Panc1 (cell line): ENCODE data around the gene FTO. TPM values are rescaled to one million over a fixed set of nuclear protein-coding genes. Genes with fewer than 3 reads are reported as not detected.

ENCODE experiments used
- ATAC-seq: fragments of 200-7000 bp; cut with Tn5 transposase; 2 replicates; pipeline ENCODE4 v1.9.1; 2020; ENCODE audit warnings: mild to moderate bottlenecking, moderate library complexity
- BruUV-seq: library from RNA; stranded (reverse); fragments of 400-500 nt; replicated peaks from 2 replicates; lab custom pipeline; 2021; lab: Mats Ljungman, UMichigan
- CTCF ChIA-PET: fragments of 300-600 bp; sonication (Branson Sonifier 250); formaldehyde crosslinking; loops from one replicate; lab custom pipeline; 2022; ENCODE audit warnings: antibody characterized with exemption; lab: Charles Lee
- POLR2A ChIA-PET: fragments of 300-600 bp; sonication (Branson Sonifier 250); formaldehyde crosslinking; loops from one replicate; lab custom pipeline; 2022; ENCODE audit warnings: antibody characterized with exemption; lab: Charles Lee
- DNase-seq: peaks from one replicate; pipeline ENCODE4 v3.0.0-alpha.2; 2010; ENCODE audit warnings: low read depth, low spot score
- H3K27ac ChIP-seq: 2 replicates; pipeline ENCODE4 v1.5.1; 2011; ENCODE audit warnings: mild to moderate bottlenecking, low read length, inconsistent platforms
- H3K27me3 ChIP-seq: fragments of 200-500 bp; sonication (Bioruptor generic); 2 replicates; pipeline ENCODE4 v1.6.0; 2014; ENCODE audit warnings: low read length, inconsistent platforms; ENCODE audit not compliant: control insufficient read depth, insufficient read depth
- H3K36me3 ChIP-seq: fragments of 200-500 bp; sonication (Bioruptor generic); 2 replicates; pipeline ENCODE4 v1.5.1; 2014; ENCODE audit warnings: inconsistent platforms, mild to moderate bottlenecking, low read length, moderate library complexity; ENCODE audit not compliant: control insufficient read depth, insufficient read depth
- H3K4me1 ChIP-seq: 2 replicates; pipeline ENCODE4 v1.5.1; 2011; ENCODE audit warnings: inconsistent platforms, mild to moderate bottlenecking, low read length, moderate library complexity; ENCODE audit not compliant: control insufficient read depth, insufficient read depth
- H3K4me3 ChIP-seq, 2 experiments: 2 replicates each; pipeline ENCODE4 v1.5.1; 2011 to 2012; ENCODE audit warnings: low read depth in 2 of 2, low read length in 2 of 2, mild to moderate bottlenecking in 2 of 2, inconsistent platforms in 1 of 2, moderate library complexity in 1 of 2
- H3K9me3 ChIP-seq: fragments of 200-500 bp; sonication (Bioruptor generic); 2 replicates; pipeline ENCODE4 v1.5.1; 2014; ENCODE audit warnings: low read depth, mild to moderate bottlenecking, inconsistent platforms, low read length, moderate library complexity; ENCODE audit not compliant: control insufficient read depth, insufficient read depth
- CTCF ChIP-seq: fragments of 450-650 bp; IDR thresholded peaks from 2 replicates; pipeline ENCODE4 v1.5.1; 2017; ENCODE audit warnings: mild to moderate bottlenecking
- POLR2AphosphoS5 ChIP-seq: IDR thresholded peaks from 2 replicates; pipeline ENCODE4 v1.6.1; 2012; ENCODE audit warnings: mild to moderate bottlenecking, low read depth, low read length, moderate library complexity
- REST ChIP-seq, 2 experiments: IDR thresholded peaks; 2 replicates each; pipeline ENCODE4 v1.6.1; 2011 to 2012; ENCODE audit warnings: low read depth in 2 of 2, control low read depth in 1 of 2, low read length in 1 of 2, mild to moderate bottlenecking in 1 of 2, moderate library complexity in 1 of 2; ENCODE audit not compliant: insufficient read depth in 1 of 2
- SIN3A ChIP-seq: IDR thresholded peaks from 2 replicates; pipeline ENCODE4 v1.6.1; 2012; ENCODE audit warnings: low read depth, mild to moderate bottlenecking, low read length, moderate library complexity, borderline replicate concordance; ENCODE audit not compliant: insufficient read depth
- TCF7L2 ChIP-seq: IDR thresholded peaks from 2 replicates; pipeline ENCODE4 v1.6.1; 2011; ENCODE audit warnings: mild to moderate bottlenecking, low read depth, low read length, inconsistent platforms
- in situ Hi-C: cut with HindIII; loops from 2 replicates; pipeline ENCODE4 v1.10.0; 2016; ENCODE audit warnings: low sequenced_read_pairs, low pct_unique_long_range_greater_than_20kb
- intact Hi-C: fragments of 100-400 bp; cut with micrococcal nuclease; formaldehyde crosslinking; loops from one replicate; pipeline ENCODE4 v1.10.0; 2022; ENCODE audit not compliant: unreplicated experiment
- total RNA-seq: library from RNA; stranded (reverse); gene quantifications from one replicate; pipeline ENCODE4 v1.2.1, GENCODE V29; 2021; ENCODE audit not compliant: unreplicated experiment

Gene FTO
- total RNA-seq, 1 experiment from 2014 or later, result 38.2 TPM

DNA sequence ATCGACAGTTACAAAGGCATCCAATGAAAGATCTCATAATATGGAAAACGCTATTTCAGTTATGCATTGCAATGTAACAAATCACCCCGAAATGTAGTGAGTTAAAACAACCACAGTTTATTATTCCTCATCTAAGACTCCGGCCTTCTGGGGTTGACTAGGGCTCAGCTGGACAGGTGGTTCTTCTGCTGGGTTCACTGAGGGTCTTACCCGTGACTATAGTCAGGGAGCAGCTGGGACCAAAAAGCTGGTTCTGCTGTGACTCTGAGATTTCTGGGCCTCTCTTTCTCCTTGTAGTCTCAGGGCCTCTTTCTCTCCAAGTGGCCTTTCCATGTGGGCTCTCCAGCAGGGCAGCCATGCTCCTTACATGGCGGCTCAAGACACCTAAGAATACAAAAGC lies 386.6 kb downstream of the FTO start:
- DNase-seq, result no peak
- no peak for TF ChIP-seq CTCF
- no peak for TF ChIP-seq POLR2AphosphoS5
- no peak for TF ChIP-seq TCF7L2
- no peak for TF ChIP-seq REST (IDR thresholded peaks at IDR 0.05; ENCODE audit: insufficient read depth in 1 of 2, low read depth in 2 of 2, low read length in 1 of 2)
- no peak for TF ChIP-seq SIN3A
- no TSS peak for BruUV-seq
- Histone ChIP-seq H3K4me1 (no peaks in the 10 kb centered on the region), H3K9me3 (no peaks in the 10 kb centered on the region), H3K4me3 (no peak overlapping the region), H3K27me3 (no peaks in the 10 kb centered on the region), H3K27ac (no peak overlapping the region), H3K36me3 (no peaks in the 10 kb centered on the region)
- in situ Hi-C loops, result no loop called here
- ATAC-seq, result no peak
- POLR2A ChIA-PET, result no interaction called here
- intact Hi-C loops, result no loop called here
- CTCF ChIA-PET, result no interaction called here

- no peak for ATAC-seq
- no peak for TF ChIP-seq SIN3A
- TF ChIP-seq POLR2AphosphoS5, result no peak
- in situ Hi-C loops, result no loop called here
- no peak overlapping the region for H3K4me3 ChIP-seq
- no peaks in the 10 kb centered on the region for H3K4me1 ChIP-seq
- ChIA-PET CTCF (no interaction called here), POLR2A (no interaction called here)
- no peak for DNase-seq
- no peaks in the 10 kb centered on the region for H3K36me3 ChIP-seq
- H3K27me3 ChIP-seq, result no peaks in the 10 kb centered on the region
- no TSS peak for BruUV-seq
- H3K27ac ChIP-seq, result no peak overlapping the region
- H3K9me3 ChIP-seq, result no peaks in the 10 kb centered on the region
- intact Hi-C loops, result no loop called here
These were observed 389.3 kb downstream of the FTO start for GRCh38 chr16:54093281-54093680.

GRCh38 chr16:54094641-54095040 lies 390.7 kb downstream of the FTO start:
- no peak for DNase-seq
- Histone ChIP-seq H3K9me3 (no peaks in the 10 kb centered on the region), H3K27ac (no peak overlapping the region), H3K27me3 (no peaks in the 10 kb centered on the region), H3K4me3 (no peak overlapping the region), H3K36me3 (no peaks in the 10 kb centered on the region), H3K4me1 (no peaks in the 10 kb centered on the region)
- intact Hi-C loops (no loop called here), in situ Hi-C loops (no loop called here)
- BruUV-seq, result no TSS peak
- ChIA-PET POLR2A (no interaction called here), CTCF (no interaction called here)
- ATAC-seq, result no peak
- TF ChIP-seq REST (IDR thresholded peaks at IDR 0.05; ENCODE audit: insufficient read depth in 1 of 2, low read depth in 2 of 2, low read length in 1 of 2) (no peak), SIN3A (no peak), TCF7L2 (no peak), POLR2AphosphoS5 (no peak), CTCF (no peak)
